ENCODE data around the gene IFT74.

Gene IFT74

GRCh38 chr9:27005491-27005890, 49.3 kb downstream of the IFT74 start, which contains the start of gene LRRC19:
TSS of gene LRRC19 (minus strand) at chr9:27005672. CDS start at chr9:26999694, 5,978 bp downstream.
- TF ChIP-seq CTCF (IDR thresholded peaks at IDR 0.05), result no peak
- H3K36me3 ChIP-seq, result no peaks in the 10 kb centered on the region
- H3K4me3 ChIP-seq (ENCODE audit: low read depth in 1 of 2, low read length in 1 of 2), result no peak within 1 kb of the TSS
- no peak within 1 kb of the TSS for H3K27ac ChIP-seq
- no peaks in the 10 kb centered on the region for H3K9me3 ChIP-seq
- no peaks in the 10 kb centered on the region for H3K27me3 ChIP-seq
- H3K4me1 ChIP-seq (ENCODE audit: control insufficient read depth in 1 of 2, insufficient read depth in 1 of 2, low read depth in 1 of 2, low read length in 1 of 2), result no peaks in the 10 kb centered on the region

DNA sequence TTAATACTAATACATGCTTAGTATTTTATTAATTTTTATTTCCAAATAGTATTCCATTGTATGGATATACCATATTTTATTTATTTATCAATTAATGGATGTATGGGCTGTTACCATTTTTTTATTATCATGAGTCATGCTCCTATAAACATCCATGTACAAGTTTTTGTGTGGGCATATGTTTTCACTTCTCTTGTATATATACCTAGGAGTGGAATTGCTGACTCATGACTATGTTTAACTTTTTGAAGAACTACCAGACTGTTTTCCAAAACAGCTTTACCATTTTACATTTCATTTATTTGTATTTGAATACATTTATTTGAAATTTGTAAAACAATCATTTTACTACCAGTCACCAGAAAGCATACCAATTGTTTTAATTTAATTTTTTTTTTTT, 63.4 kb downstream of the IFT74 start:
- no peaks in the 10 kb centered on the region for H3K36me3 ChIP-seq
- H3K27ac ChIP-seq, result no peak overlapping the region
- H3K4me1 ChIP-seq (ENCODE audit: control insufficient read depth in 1 of 2, insufficient read depth in 1 of 2, low read depth in 1 of 2, low read length in 1 of 2), result no peaks in the 10 kb centered on the region
- TF ChIP-seq CTCF (IDR thresholded peaks at IDR 0.05), result no peak
- H3K27me3 ChIP-seq, result no peaks in the 10 kb centered on the region
- H3K4me3 ChIP-seq (ENCODE audit: low read depth in 1 of 2, low read length in 1 of 2), result no peak overlapping the region
- no peaks in the 10 kb centered on the region for H3K9me3 ChIP-seq

DNA sequence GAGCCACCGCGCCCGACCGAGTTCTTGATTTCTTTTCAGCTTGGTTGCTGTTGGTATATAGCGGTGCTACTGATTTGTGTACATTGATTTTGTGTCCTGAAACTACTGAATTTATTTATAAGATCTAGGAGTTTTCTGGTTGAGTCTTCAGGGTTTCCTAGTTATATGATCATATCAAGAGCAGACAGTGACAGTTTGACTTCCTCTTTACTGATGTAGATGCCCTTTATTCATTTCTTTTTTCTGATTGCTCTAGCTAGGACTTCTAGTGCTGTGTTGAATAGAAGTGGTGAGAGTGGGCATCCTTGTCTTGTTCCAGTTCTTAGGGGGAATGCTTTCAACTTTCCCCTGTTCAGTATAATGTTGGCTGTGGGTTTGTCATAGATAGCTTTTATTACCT, 66.7 kb downstream of the IFT74 start:
- Histone ChIP-seq H3K4me3 (ENCODE audit: low read depth in 1 of 2, low read length in 1 of 2) (no peak overlapping the region), H3K27me3 (no peaks in the 10 kb centered on the region), H3K4me1 (ENCODE audit: control insufficient read depth in 1 of 2, insufficient read depth in 1 of 2, low read depth in 1 of 2, low read length in 1 of 2) (no peaks in the 10 kb centered on the region), H3K27ac (no peak overlapping the region), H3K36me3 (no peaks in the 10 kb centered on the region), H3K9me3 (no peaks in the 10 kb centered on the region)
- TF ChIP-seq CTCF (IDR thresholded peaks at IDR 0.05), result no peak

GRCh38 chr9:27029186-27029585, 73.0 kb downstream of the IFT74 start:
- Histone ChIP-seq H3K27me3 (no peaks in the 10 kb centered on the region), H3K27ac (no peak overlapping the region)
- TF ChIP-seq CTCF (IDR thresholded peaks at IDR 0.05), result no peak

GRCh38 chr9:27033815-27034403, 77.7 kb downstream of the IFT74 start:
- no peaks in the 10 kb centered on the region for H3K4me1 ChIP-seq (ENCODE audit: control insufficient read depth in 1 of 2, insufficient read depth in 1 of 2, low read depth in 1 of 2, low read length in 1 of 2)
- H3K9me3 ChIP-seq, result no peaks in the 10 kb centered on the region
- no peaks in the 10 kb centered on the region for H3K27me3 ChIP-seq
- no peaks in the 10 kb centered on the region for H3K36me3 ChIP-seq
- no peak overlapping the region for H3K4me3 ChIP-seq (ENCODE audit: low read depth in 1 of 2, low read length in 1 of 2)
- TF ChIP-seq CTCF (IDR thresholded peaks at IDR 0.05), result peak; percentile 50
- no peak overlapping the region for H3K27ac ChIP-seq

More at GRCh38 chr9:27029186-27029585, 73.0 kb downstream of the IFT74 start:
- H3K4me3 ChIP-seq (ENCODE audit: low read depth in 1 of 2, low read length in 1 of 2), result no peak overlapping the region
- no peaks in the 10 kb centered on the region for H3K4me1 ChIP-seq (ENCODE audit: control insufficient read depth in 1 of 2, insufficient read depth in 1 of 2, low read depth in 1 of 2, low read length in 1 of 2)
- H3K36me3 ChIP-seq, result no peaks in the 10 kb centered on the region
- no peaks in the 10 kb centered on the region for H3K9me3 ChIP-seq
